LNCAP (cell line): Measurements from ENCODE around the gene MAP2K2.

Experiments
- CTCF ChIP-seq: fragments of 450-650 bp; IDR thresholded peaks from 2 replicates; pipeline ENCODE4 v1.5.1; 2017; ENCODE audit warnings: mild to moderate bottlenecking

MAP2K2 gene

DNA sequence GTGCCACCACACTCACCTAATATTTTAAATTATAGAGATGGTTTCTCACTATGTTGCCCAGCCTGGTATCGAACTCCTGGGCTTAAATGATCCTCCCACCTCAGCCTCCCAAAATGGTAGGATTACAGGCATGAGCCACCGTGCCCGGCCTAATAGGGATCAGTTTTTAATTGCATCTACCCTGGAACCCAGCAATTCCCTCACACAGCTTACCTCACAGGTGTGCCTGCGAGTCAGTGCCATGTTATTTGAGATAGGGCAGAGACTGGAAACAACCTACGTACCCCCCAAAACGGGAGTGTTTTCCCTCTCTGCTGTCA is 14.3 kb downstream of the MAP2K2 start:
- TF ChIP-seq CTCF: no peak

DNA sequence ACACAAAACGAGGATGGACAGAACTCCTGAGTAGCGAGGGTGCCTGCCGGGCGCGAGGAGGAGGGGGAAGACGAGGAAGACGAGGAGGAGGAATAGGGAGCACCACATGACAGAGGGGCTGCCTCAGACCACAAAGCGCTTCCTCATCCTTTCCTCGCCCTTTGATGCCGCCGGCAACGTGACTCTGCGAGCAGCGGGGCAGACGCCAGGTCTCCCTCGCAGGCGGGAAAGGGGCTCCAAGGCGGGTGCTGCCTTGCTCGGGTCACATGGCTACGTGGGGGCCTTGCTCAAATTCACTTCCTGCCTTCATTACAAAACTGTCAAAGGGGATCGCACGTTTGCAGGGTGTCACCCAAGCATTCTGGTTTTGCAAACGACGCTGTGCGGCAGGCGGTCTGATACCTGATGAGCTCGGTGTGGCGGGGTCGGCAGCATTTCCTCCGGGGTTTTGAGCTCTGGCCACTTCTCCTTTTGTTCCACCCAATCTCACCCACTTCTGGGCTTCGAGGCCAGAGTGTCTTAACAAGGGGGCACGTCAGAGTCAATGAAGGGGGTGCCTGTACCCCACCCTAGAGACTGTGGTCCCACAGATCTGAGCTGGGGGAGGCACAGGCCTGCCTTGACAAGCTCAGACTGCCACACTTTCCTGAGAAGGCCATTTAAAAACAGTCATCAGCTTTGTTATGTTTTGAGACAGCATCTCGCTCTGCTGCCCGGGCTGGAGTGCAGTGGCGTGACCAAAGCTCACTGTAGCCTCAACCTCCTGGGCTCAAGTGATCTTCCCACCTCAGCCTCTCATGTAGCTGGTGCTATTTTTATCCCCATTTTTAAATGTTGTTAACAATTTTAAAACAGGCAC is 14.9 kb downstream of the MAP2K2 start:
- TF ChIP-seq CTCF: no peak

DNA sequence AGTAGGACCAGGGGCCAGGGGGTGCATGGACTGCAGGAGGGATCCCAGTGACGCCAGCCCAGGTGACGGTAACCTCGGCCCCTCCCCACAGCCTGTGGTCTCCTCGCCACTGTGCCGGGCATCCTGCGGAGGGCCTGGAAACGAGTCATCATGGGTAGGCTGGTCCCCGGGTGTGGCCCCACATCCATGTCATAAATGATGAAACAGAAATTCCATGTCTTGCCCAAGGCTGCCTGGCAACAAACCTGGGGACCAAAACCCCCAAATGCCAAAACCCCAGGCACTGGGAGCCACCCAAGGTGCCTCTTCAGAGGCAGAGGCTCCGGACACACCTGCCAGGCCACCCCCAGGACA is 20.9 kb downstream of the MAP2K2 start:
- no peak for TF ChIP-seq CTCF

- no peak for TF ChIP-seq CTCF
These were observed 21.4 kb downstream of the MAP2K2 start for GRCh38 chr19:4102339-4103079.

DNA sequence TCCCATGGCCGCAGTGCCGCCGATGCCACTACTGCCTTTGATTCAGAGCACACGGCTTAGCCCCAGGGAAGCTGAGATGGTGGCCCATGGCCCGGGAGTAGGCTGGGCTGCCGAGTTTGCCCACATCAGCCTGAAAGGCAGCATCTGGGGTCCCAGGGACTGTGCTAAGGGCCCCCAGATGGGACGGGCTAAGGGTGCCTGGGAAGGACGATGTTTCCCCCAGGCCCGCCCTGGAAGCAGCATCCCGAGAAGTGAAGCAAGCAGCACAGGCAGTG is 22.5 kb downstream of the MAP2K2 start:
- no peak for TF ChIP-seq CTCF

- TF ChIP-seq CTCF: no peak
These were observed 23.1 kb downstream of the MAP2K2 start for GRCh38 chr19:4100647-4101495.

DNA sequence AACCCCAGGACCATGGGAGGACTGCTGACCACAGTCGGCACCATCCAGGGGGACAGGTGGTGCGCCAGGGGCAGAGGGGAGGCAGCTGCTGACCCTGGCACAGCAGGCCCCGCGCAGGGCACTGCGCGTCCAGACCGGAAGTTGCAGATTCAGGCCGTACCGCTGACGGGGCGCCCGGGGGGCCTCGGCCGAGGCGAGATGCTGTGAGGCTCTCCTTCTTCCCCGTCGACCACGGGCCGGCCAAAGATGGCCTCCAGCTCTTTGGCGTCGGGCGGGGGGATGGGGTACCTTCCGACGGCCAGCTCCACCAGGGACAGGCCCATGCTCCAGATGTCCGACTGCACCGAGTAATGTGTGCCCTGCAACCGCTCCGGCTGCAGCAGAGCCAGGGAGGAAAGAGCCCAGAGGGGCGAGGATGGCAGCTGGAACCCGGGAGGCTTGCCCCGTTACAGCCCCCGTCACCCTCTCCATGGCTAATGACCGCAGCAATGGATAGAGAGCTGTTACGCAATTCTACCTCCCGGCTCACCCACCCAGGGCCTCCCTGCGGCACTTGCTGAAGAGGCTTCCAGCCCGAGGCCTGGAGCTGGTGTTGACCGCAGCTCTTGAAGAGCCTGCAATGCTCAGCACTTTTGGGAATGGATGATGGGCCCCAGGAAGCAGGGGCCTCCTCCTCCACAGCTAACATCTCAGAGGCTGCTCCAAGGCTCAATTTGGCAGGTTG is 24.7 kb downstream of the MAP2K2 start:
- TF ChIP-seq CTCF: no peak
